ENCODE results near the gene TIMM8B.

Gene TIMM8B

GRCh38 chr11:112086422-112087191 lies at the start of gene TIMM8B, which contains the start of gene SDHD:
TIMM8B (minus strand) TSS chr11:112086756; CDS start chr11:112086723, 33 bp downstream.
SDHD (plus strand) TSS chr11:112086873; CDS start chr11:112086908, 35 bp downstream.
- Histone ChIP-seq H3K27ac (peak within 1 kb of the TSS; percentile 72), H3K4me1 (peaks cover 6% of the 10 kb centered on the region), H2AFZ (peak within 1 kb of the TSS; percentile 77), H3K79me2 (peaks cover 19% of the 10 kb centered on the region), H3K9ac (peak within 1 kb of the TSS; percentile 8), H3K4me3 (ENCODE audit: low read depth, low read length) (peak within 1 kb of the TSS; percentile 95), H3K9me3 (ENCODE audit: control insufficient read depth, low read length) (no peaks in the 10 kb centered on the region), H3K36me3 (ENCODE audit: control insufficient read depth, insufficient read depth, low read length) (no peaks in the 10 kb centered on the region), H3K27me3 (ENCODE audit: control insufficient read depth, insufficient read depth, low read length) (no peaks in the 10 kb centered on the region), H3K4me2 (ENCODE audit: low read length) (peak within 1 kb of the TSS; percentile 66)
- no peak for TF ChIP-seq CTCF (IDR thresholded peaks at IDR 0.05)

GRCh38 chr11:112134473-112134872 lies 47.9 kb upstream of the TIMM8B start:
- Histone ChIP-seq H3K36me3 (ENCODE audit: control insufficient read depth, insufficient read depth, low read length) (no peaks in the 10 kb centered on the region), H3K9ac (no peak overlapping the region)
- no peak for TF ChIP-seq CTCF (IDR thresholded peaks at IDR 0.05)

GRCh38 chr11:112132737-112133136 lies 46.2 kb upstream of the TIMM8B start:
- Histone ChIP-seq H3K4me2 (ENCODE audit: low read length) (no peak overlapping the region), H3K79me2 (no peaks in the 10 kb centered on the region), H3K4me1 (no peaks in the 10 kb centered on the region), H3K36me3 (ENCODE audit: control insufficient read depth, insufficient read depth, low read length) (no peaks in the 10 kb centered on the region), H3K27me3 (ENCODE audit: control insufficient read depth, insufficient read depth, low read length) (no peaks in the 10 kb centered on the region), H3K4me3 (ENCODE audit: low read depth, low read length) (no peak overlapping the region), H2AFZ (no peak overlapping the region), H3K9ac (no peak overlapping the region), H3K9me3 (ENCODE audit: control insufficient read depth, low read length) (no peaks in the 10 kb centered on the region), H3K27ac (no peak overlapping the region)
- no peak for TF ChIP-seq CTCF (IDR thresholded peaks at IDR 0.05)

More at GRCh38 chr11:112134473-112134872, 47.9 kb upstream of the TIMM8B start:
- H3K4me2 ChIP-seq (ENCODE audit: low read length) = no peak overlapping the region
- no peaks in the 10 kb centered on the region for H3K4me1 ChIP-seq
- no peaks in the 10 kb centered on the region for H3K79me2 ChIP-seq
- no peaks in the 10 kb centered on the region for H3K27me3 ChIP-seq (ENCODE audit: control insufficient read depth, insufficient read depth, low read length)
- no peak overlapping the region for H3K4me3 ChIP-seq (ENCODE audit: low read depth, low read length)
- H3K9me3 ChIP-seq (ENCODE audit: control insufficient read depth, low read length) = no peaks in the 10 kb centered on the region
- H2AFZ ChIP-seq = no peak overlapping the region
- H3K27ac ChIP-seq = no peak overlapping the region

- no peak for TF ChIP-seq CTCF (IDR thresholded peaks at IDR 0.05)
- no peaks in the 10 kb centered on the region for H3K36me3 ChIP-seq (ENCODE audit: control insufficient read depth, insufficient read depth, low read length)
- H3K27ac ChIP-seq = no peak overlapping the region
- H2AFZ ChIP-seq = no peak overlapping the region
- no peaks in the 10 kb centered on the region for H3K27me3 ChIP-seq (ENCODE audit: control insufficient read depth, insufficient read depth, low read length)
- no peaks in the 10 kb centered on the region for H3K9me3 ChIP-seq (ENCODE audit: control insufficient read depth, low read length)
- no peak overlapping the region for H3K4me2 ChIP-seq (ENCODE audit: low read length)
- H3K4me1 ChIP-seq = no peaks in the 10 kb centered on the region
- no peak overlapping the region for H3K4me3 ChIP-seq (ENCODE audit: low read depth, low read length)
- H3K9ac ChIP-seq = no peak overlapping the region
- H3K79me2 ChIP-seq = no peaks in the 10 kb centered on the region
These were observed 43.1 kb upstream of the TIMM8B start for GRCh38 chr11:112129656-112130055.

Measured in parathyroid adenoma (tissue), 2 donors.